NCI-H1417 (cell line): ENCODE measurements around the gene DGUOK.
A peak's percentile ranks its signal among the peaks of the same experiment; 100 is the strongest.

Experiments used
- DNase-seq, 3 experiments: peaks; one replicate each; lab custom pipeline; 2025; lab: John Stamatoyannopoulos, UW

The DGUOK gene

GRCh38 chr2:73947412-73948018 lies 20.8 kb downstream of the DGUOK start:
- DNase-seq, result no peak

- no peak for DNase-seq
Observed at GRCh38 chr2:73949802-73950201, 23.1 kb downstream of the DGUOK start.

- no peak for DNase-seq
Observed at GRCh38 chr2:73952499-73953446, 26.1 kb downstream of the DGUOK start.

GRCh38 chr2:73956218-73956865 lies 29.7 kb downstream of the DGUOK start:
- DNase-seq, result no peak

GRCh38 chr2:73961274-73961673 lies 34.6 kb downstream of the DGUOK start:
- no peak for DNase-seq

GRCh38 chr2:73961823-73962615 lies 35.3 kb downstream of the DGUOK start:
- DNase-seq, result no peak

GRCh38 chr2:73962798-73963197 lies 36.1 kb downstream of the DGUOK start:
- no peak for DNase-seq

- DNase-seq, result no peak
Observed at GRCh38 chr2:73963385-73964120, 36.9 kb downstream of the DGUOK start.

GRCh38 chr2:73964223-73964622 lies 37.5 kb downstream of the DGUOK start:
- no peak for DNase-seq

GRCh38 chr2:73965053-73965452 lies 38.4 kb downstream of the DGUOK start:
- DNase-seq, result no peak

- DNase-seq, result peak; percentile 3 to 78 (median 52)
Observed at GRCh38 chr2:73968357-73968937, 41.8 kb downstream of the DGUOK start.

- no peak for DNase-seq
Observed at GRCh38 chr2:73969356-73969755, 42.7 kb downstream of the DGUOK start.

- DNase-seq, result no peak
Observed at GRCh38 chr2:73970141-73970803, 43.6 kb downstream of the DGUOK start.

GRCh38 chr2:73970850-73971471 lies 44.3 kb downstream of the DGUOK start:
- DNase-seq, result peak in 1 of 3 experiments; percentile 30

- DNase-seq, result no peak
Observed at GRCh38 chr2:73971722-73972121, 45.0 kb downstream of the DGUOK start.

- peak in 2 of 3 experiments; percentile 16 to 42 for DNase-seq
Observed at GRCh38 chr2:73972846-73973245, 46.2 kb downstream of the DGUOK start.

GRCh38 chr2:73975731-73976130 lies 49.1 kb downstream of the DGUOK start:
- no peak for DNase-seq

- no peak for DNase-seq
Observed at GRCh38 chr2:73976803-73977202, 50.1 kb downstream of the DGUOK start.

GRCh38 chr2:73977466-73977865 lies 50.8 kb downstream of the DGUOK start:
- no peak for DNase-seq

- no peak for DNase-seq
Observed at GRCh38 chr2:73979021-73979420, 52.3 kb downstream of the DGUOK start.
